A549 (cell line): ENCODE results near the gene PIPOX.

Experiments used
- EP300 ChIP-seq, 2 experiments: fragments of >200 bp; sonication (Bioruptor Twin); formaldehyde crosslinking; IDR thresholded peaks; 2 replicates in 1 of 2; 3 replicates in 1 of 2; pipeline ENCODE4 v1.6.1; 2016 to 2017
- MAFK ChIP-seq: fragments of 450-650 bp; IDR thresholded peaks from 2 replicates; pipeline ENCODE4 v1.6.1; 2014; ENCODE audit not compliant: partially characterized antibody
- MAZ ChIP-seq: fragments of 150-350 bp; IDR thresholded peaks from 2 replicates; pipeline ENCODE4 v1.6.1; 2014; ENCODE audit warnings: antibody characterized with exemption, low read depth, low read length, borderline replicate concordance
- POLR2A ChIP-seq: IDR thresholded peaks from 2 replicates; pipeline ENCODE4 v1.6.1; 2012; ENCODE audit warnings: mild to moderate bottlenecking, low read length
- RARB ChIP-seq: fragments of 250-450 bp; sonication (Bioruptor Pico); IDR thresholded peaks from 2 replicates; pipeline ENCODE4 v1.8.0; 2021; ENCODE audit warnings: mild to moderate bottlenecking, moderate library complexity
- REST ChIP-seq: fragments of 200-600 bp; sonication (generic); IDR thresholded peaks from 2 replicates; pipeline ENCODE4 v1.6.1; 2016; ENCODE audit warnings: antibody characterized with exemption, mild to moderate bottlenecking, moderate library complexity
- RFX5 ChIP-seq: fragments of 450-650 bp; IDR thresholded peaks from 2 replicates; pipeline ENCODE4 v1.7.1; 2014; ENCODE audit warnings: antibody characterized with exemption, mild to moderate bottlenecking, moderate library complexity
- SREBF2 ChIP-seq: fragments of 450-650 bp; IDR thresholded peaks from 2 replicates; pipeline ENCODE4 v1.6.1; 2014; ENCODE audit warnings: mild to moderate bottlenecking, moderate library complexity
- USF2 ChIP-seq: fragments of 450-650 bp; IDR thresholded peaks from 2 replicates; pipeline ENCODE4 v1.6.1; 2014; ENCODE audit warnings: antibody characterized with exemption
- TF ChIP-seq, protein P1 (sequence below): fragments of >200 bp; sonication (Bioruptor Twin); formaldehyde crosslinking; IDR thresholded peaks from 3 replicates; pipeline ENCODE4 v1.5.1; 2016
- TF ChIP-seq, protein P2 (sequence below): fragments of 150-350 bp; IDR thresholded peaks from 2 replicates; pipeline ENCODE4 v1.6.1; 2014; ENCODE audit warnings: low read depth, mild to moderate bottlenecking, low read length
- TF ChIP-seq, protein P3 (sequence below): IDR thresholded peaks from 2 replicates; pipeline ENCODE4 v1.6.1; 2012

DNA sequence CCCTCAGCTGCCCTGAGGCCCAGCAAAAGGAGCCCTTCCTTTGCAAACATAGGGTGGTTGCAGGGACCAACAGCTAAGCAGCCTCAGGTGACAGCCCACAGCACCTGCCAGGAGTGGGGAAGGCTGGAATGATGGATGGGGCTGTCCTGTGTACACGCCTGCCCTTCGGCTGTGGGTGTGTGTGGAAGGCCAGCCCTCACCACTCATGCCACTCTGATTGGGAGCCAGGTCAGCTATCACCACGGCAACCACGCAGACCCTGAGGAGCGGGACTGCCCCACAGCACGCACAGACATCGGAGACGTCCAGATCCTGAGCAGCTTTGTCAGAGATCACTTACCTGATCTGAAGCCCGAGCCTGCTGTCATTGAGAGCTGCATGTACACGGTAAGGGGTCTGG, 11.9 kb downstream of the PIPOX start:
- TF ChIP-seq MAFK (no peak), RFX5 (no peak), POLR2A (no peak), RARB (CRISPR knock-in tag) (no peak), SREBF2 (no peak), USF2 (no peak), MAZ (no peak), REST (no peak), EP300 (IDR thresholded peaks at IDR 0.05) (no peak)
- TF ChIP-seq, protein P1, sequence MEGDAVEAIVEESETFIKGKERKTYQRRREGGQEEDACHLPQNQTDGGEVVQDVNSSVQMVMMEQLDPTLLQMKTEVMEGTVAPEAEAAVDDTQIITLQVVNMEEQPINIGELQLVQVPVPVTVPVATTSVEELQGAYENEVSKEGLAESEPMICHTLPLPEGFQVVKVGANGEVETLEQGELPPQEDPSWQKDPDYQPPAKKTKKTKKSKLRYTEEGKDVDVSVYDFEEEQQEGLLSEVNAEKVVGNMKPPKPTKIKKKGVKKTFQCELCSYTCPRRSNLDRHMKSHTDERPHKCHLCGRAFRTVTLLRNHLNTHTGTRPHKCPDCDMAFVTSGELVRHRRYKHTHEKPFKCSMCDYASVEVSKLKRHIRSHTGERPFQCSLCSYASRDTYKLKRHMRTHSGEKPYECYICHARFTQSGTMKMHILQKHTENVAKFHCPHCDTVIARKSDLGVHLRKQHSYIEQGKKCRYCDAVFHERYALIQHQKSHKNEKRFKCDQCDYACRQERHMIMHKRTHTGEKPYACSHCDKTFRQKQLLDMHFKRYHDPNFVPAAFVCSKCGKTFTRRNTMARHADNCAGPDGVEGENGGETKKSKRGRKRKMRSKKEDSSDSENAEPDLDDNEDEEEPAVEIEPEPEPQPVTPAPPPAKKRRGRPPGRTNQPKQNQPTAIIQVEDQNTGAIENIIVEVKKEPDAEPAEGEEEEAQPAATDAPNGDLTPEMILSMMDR = no peak
- TF ChIP-seq, protein P2, sequence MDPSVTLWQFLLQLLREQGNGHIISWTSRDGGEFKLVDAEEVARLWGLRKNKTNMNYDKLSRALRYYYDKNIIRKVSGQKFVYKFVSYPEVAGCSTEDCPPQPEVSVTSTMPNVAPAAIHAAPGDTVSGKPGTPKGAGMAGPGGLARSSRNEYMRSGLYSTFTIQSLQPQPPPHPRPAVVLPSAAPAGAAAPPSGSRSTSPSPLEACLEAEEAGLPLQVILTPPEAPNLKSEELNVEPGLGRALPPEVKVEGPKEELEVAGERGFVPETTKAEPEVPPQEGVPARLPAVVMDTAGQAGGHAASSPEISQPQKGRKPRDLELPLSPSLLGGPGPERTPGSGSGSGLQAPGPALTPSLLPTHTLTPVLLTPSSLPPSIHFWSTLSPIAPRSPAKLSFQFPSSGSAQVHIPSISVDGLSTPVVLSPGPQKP = no peak
- TF ChIP-seq, protein P3, sequence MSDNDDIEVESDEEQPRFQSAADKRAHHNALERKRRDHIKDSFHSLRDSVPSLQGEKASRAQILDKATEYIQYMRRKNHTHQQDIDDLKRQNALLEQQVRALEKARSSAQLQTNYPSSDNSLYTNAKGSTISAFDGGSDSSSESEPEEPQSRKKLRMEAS = no peak
